ENCODE results near the gene POMC. TPM values are rescaled to one million over a fixed set of nuclear protein-coding genes. Genes with fewer than 3 reads are reported as not detected.

Gene POMC
- total and polyA plus RNA-seq, 2 experiments from 2014 or later, result 4.4 to 6.0 TPM

- 45% methylated on average over 8 of the region's 8 CpGs for WGBS (ENCODE audit: low lambda C conversion rate, missing lambda C conversion rate)
- Histone ChIP-seq H3K9me2 (replicated peaks; ENCODE audit: insufficient read depth) (no peaks in the 10 kb centered on the region), H3K4me3 (no peak overlapping the region), H2AFZ (no peak overlapping the region), H4K20me1 (ENCODE audit: insufficient read depth, poor library complexity, severe bottlenecking) (no peaks in the 10 kb centered on the region), H3K27ac (peak overlapping the region; percentile 22), H3K9me3 (ENCODE audit: low read depth) (no peaks in the 10 kb centered on the region), H3K4me2 (no peak overlapping the region), H3K4me1 (ENCODE audit: insufficient read depth) (no peaks in the 10 kb centered on the region), H3K27me3 (peaks cover 6% of the 10 kb centered on the region), H3K36me3 (replicated peaks; ENCODE audit: insufficient read depth, low read depth) (no peaks in the 10 kb centered on the region), H3K79me2 (no peaks in the 10 kb centered on the region)
- peak; percentile 70 for DNase-seq (ENCODE audit: low spot score)
- TF ChIP-seq CTCF (IDR thresholded peaks at IDR 0.05; ENCODE audit: poor library complexity) (no peak), EZH2 (IDR thresholded peaks at IDR 0.05; ENCODE audit: borderline replicate concordance) (no peak), EZH2phosphoT487 (IDR thresholded peaks at IDR 0.05; ENCODE audit: low read depth, severe bottlenecking, unreplicated experiment) (no peak)
Observed at GRCh38 chr2:25159949-25160348, 8.4 kb downstream of the POMC start.

- 93% methylated on average over 11 of the region's 11 CpGs for WGBS (ENCODE audit: low lambda C conversion rate, missing lambda C conversion rate)
- H3K79me2 ChIP-seq, result no peaks in the 10 kb centered on the region
- no peak overlapping the region for H3K4me3 ChIP-seq
- H3K9me2 ChIP-seq (replicated peaks; ENCODE audit: insufficient read depth), result no peaks in the 10 kb centered on the region
- H2AFZ ChIP-seq, result no peak overlapping the region
- H3K36me3 ChIP-seq (replicated peaks; ENCODE audit: insufficient read depth, low read depth), result no peaks in the 10 kb centered on the region
- H4K20me1 ChIP-seq (ENCODE audit: insufficient read depth, poor library complexity, severe bottlenecking), result no peaks in the 10 kb centered on the region
- TF ChIP-seq CTCF (IDR thresholded peaks at IDR 0.05; ENCODE audit: poor library complexity), result no peak
- no peak for TF ChIP-seq EZH2phosphoT487 (IDR thresholded peaks at IDR 0.05; ENCODE audit: low read depth, severe bottlenecking, unreplicated experiment)
- TF ChIP-seq EZH2 (IDR thresholded peaks at IDR 0.05; ENCODE audit: borderline replicate concordance), result no peak
- no peaks in the 10 kb centered on the region for H3K4me1 ChIP-seq (ENCODE audit: insufficient read depth)
- no peak for DNase-seq (ENCODE audit: low spot score)
- H3K4me2 ChIP-seq, result no peak overlapping the region
- no peaks in the 10 kb centered on the region for H3K27me3 ChIP-seq
- H3K27ac ChIP-seq, result no peak overlapping the region
- no peaks in the 10 kb centered on the region for H3K9me3 ChIP-seq (ENCODE audit: low read depth)
Observed at GRCh38 chr2:25158096-25158852, 10.1 kb downstream of the POMC start.

GRCh38 chr2:25155401-25155800 lies 13.0 kb downstream of the POMC start:
- WGBS (ENCODE audit: low lambda C conversion rate, missing lambda C conversion rate), result 94% methylated on average over 10 of the region's 10 CpGs
- H3K27me3 ChIP-seq, result no peaks in the 10 kb centered on the region
- H3K79me2 ChIP-seq, result no peaks in the 10 kb centered on the region
- DNase-seq (ENCODE audit: low spot score), result no peak
- H3K4me2 ChIP-seq, result no peak overlapping the region
- no peaks in the 10 kb centered on the region for H3K9me3 ChIP-seq (ENCODE audit: low read depth)
- no peak overlapping the region for H3K27ac ChIP-seq
- H3K4me1 ChIP-seq (ENCODE audit: insufficient read depth), result no peaks in the 10 kb centered on the region
- H3K4me3 ChIP-seq, result no peak overlapping the region
- H3K9me2 ChIP-seq (replicated peaks; ENCODE audit: insufficient read depth), result no peaks in the 10 kb centered on the region
- no peaks in the 10 kb centered on the region for H3K36me3 ChIP-seq (replicated peaks; ENCODE audit: insufficient read depth, low read depth)
- no peaks in the 10 kb centered on the region for H4K20me1 ChIP-seq (ENCODE audit: insufficient read depth, poor library complexity, severe bottlenecking)
- no peak overlapping the region for H2AFZ ChIP-seq
- TF ChIP-seq EZH2phosphoT487 (IDR thresholded peaks at IDR 0.05; ENCODE audit: low read depth, severe bottlenecking, unreplicated experiment) (no peak), EZH2 (IDR thresholded peaks at IDR 0.05; ENCODE audit: borderline replicate concordance) (no peak), CTCF (IDR thresholded peaks at IDR 0.05; ENCODE audit: poor library complexity) (no peak)

Data from hepatocyte (in vitro differentiated cells).